ENCODE measurements around the gene SPACA1.

- TF ChIP-seq EZH2 (IDR thresholded peaks at IDR 0.05; ENCODE audit: borderline replicate concordance, low read depth, low read length, severe bottlenecking): no peak
- no peak for TF ChIP-seq CTCF (IDR thresholded peaks at IDR 0.05; ENCODE audit: borderline replicate concordance, extremely low read depth, low read length, poor library complexity, severe bottlenecking)
Observed at GRCh38 chr6:88048578-88048977, 937 bp downstream of the SPACA1 start.
